Measurements from ENCODE around the gene CUL7.

CUL7 gene

GRCh38 chr6:43016176-43016942 lies 37.3 kb downstream of the CUL7 start:
- Histone ChIP-seq H3K36me3 (peaks cover 41% of the 10 kb centered on the region), H3K27ac (peak overlapping the region; percentile 29), H3K9me3 (no peaks in the 10 kb centered on the region), H3K4me1 (ENCODE audit: control insufficient read depth in 1 of 2, insufficient read depth in 1 of 2, low read depth in 1 of 2, low read length in 1 of 2) (peaks cover 39 to 42% of the 10 kb centered on the region in 2 experiments), H3K27me3 (no peaks in the 10 kb centered on the region), H3K4me3 (ENCODE audit: low read depth in 1 of 2, low read length in 1 of 2) (no peak overlapping the region)
- TF ChIP-seq, protein P1, sequence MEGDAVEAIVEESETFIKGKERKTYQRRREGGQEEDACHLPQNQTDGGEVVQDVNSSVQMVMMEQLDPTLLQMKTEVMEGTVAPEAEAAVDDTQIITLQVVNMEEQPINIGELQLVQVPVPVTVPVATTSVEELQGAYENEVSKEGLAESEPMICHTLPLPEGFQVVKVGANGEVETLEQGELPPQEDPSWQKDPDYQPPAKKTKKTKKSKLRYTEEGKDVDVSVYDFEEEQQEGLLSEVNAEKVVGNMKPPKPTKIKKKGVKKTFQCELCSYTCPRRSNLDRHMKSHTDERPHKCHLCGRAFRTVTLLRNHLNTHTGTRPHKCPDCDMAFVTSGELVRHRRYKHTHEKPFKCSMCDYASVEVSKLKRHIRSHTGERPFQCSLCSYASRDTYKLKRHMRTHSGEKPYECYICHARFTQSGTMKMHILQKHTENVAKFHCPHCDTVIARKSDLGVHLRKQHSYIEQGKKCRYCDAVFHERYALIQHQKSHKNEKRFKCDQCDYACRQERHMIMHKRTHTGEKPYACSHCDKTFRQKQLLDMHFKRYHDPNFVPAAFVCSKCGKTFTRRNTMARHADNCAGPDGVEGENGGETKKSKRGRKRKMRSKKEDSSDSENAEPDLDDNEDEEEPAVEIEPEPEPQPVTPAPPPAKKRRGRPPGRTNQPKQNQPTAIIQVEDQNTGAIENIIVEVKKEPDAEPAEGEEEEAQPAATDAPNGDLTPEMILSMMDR (IDR thresholded peaks at IDR 0.05), result no peak

GRCh38 chr6:43014434-43014909 lies 39.2 kb downstream of the CUL7 start:
- Histone ChIP-seq H3K27me3 (no peaks in the 10 kb centered on the region), H3K27ac (peak overlapping the region; percentile 82), H3K4me3 (ENCODE audit: low read depth in 1 of 2, low read length in 1 of 2) (peak overlapping the region; percentile 79 to 86), H3K36me3 (peaks cover 54% of the 10 kb centered on the region), H3K9me3 (no peaks in the 10 kb centered on the region), H3K4me1 (ENCODE audit: control insufficient read depth in 1 of 2, insufficient read depth in 1 of 2, low read depth in 1 of 2, low read length in 1 of 2) (peaks cover 31 to 33% of the 10 kb centered on the region in 2 experiments)
- TF ChIP-seq, protein P1 (IDR thresholded peaks at IDR 0.05), result no peak

DNA sequence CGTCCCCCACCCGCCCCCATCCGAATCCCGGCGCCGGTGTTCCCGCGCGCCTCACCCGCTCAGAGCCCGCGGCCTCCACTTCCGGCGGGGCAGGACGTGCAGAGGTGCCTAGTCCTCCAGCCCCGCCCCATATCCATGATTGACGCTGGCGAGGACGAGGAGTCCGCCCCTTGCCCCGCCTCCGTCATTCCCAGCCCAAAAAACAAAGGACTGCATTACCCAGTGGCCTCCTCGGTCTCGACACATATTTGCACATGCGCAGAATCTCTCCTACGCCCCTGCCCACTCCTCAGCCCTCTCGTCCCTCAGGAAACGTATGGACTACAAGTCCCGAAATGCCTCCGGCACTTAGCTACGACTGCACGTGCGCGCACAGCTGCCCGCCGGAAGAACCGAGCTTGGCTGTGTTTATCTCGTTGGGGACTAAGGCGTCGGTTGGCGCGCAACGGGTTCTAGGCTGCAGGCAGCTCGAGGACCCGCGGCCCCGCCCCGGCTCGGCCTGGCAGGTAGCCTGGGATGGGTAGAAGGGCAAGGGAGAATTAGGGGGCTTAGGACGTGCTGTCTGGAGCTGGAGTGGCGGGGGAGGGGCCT lies 39.7 kb downstream of the CUL7 start, which contains the start of the genes KLHDC3 and MEA1:
Gene KLHDC3 (plus strand): TSS at position 407 of the 591 bp plus-strand sequence. CDS start 2,944 bp downstream, outside the sequence.
Gene MEA1 (minus strand): TSS at position 104 of the 591 bp plus-strand sequence. CDS start 133 bp downstream, outside the sequence.
- H3K36me3 ChIP-seq, result peaks cover 54% of the 10 kb centered on the region
- H3K27ac ChIP-seq, result peak within 1 kb of the TSS; percentile 82
- peak within 1 kb of the TSS; percentile 79 to 86 for H3K4me3 ChIP-seq (ENCODE audit: low read depth in 1 of 2, low read length in 1 of 2)
- peaks cover 31 to 33% of the 10 kb centered on the region in 2 experiments for H3K4me1 ChIP-seq (ENCODE audit: control insufficient read depth in 1 of 2, insufficient read depth in 1 of 2, low read depth in 1 of 2, low read length in 1 of 2)
- H3K27me3 ChIP-seq, result no peaks in the 10 kb centered on the region
- H3K9me3 ChIP-seq, result no peaks in the 10 kb centered on the region
- TF ChIP-seq, protein P1 (IDR thresholded peaks at IDR 0.05), result no peak

GRCh38 chr6:43013097-43013842 lies 40.4 kb downstream of the CUL7 start:
- peaks cover 54% of the 10 kb centered on the region for H3K36me3 ChIP-seq
- no peaks in the 10 kb centered on the region for H3K9me3 ChIP-seq
- H3K27ac ChIP-seq, result peak overlapping the region; percentile 82
- peaks cover 31 to 33% of the 10 kb centered on the region in 2 experiments for H3K4me1 ChIP-seq (ENCODE audit: control insufficient read depth in 1 of 2, insufficient read depth in 1 of 2, low read depth in 1 of 2, low read length in 1 of 2)
- peak overlapping the region; percentile 79 to 86 for H3K4me3 ChIP-seq (ENCODE audit: low read depth in 1 of 2, low read length in 1 of 2)
- no peaks in the 10 kb centered on the region for H3K27me3 ChIP-seq
- TF ChIP-seq, protein P1 (IDR thresholded peaks at IDR 0.05), result no peak

- H3K4me3 ChIP-seq (ENCODE audit: low read depth in 1 of 2, low read length in 1 of 2), result no peak overlapping the region
- peaks cover 31 to 33% of the 10 kb centered on the region in 2 experiments for H3K4me1 ChIP-seq (ENCODE audit: control insufficient read depth in 1 of 2, insufficient read depth in 1 of 2, low read depth in 1 of 2, low read length in 1 of 2)
- TF ChIP-seq, protein P1 (IDR thresholded peaks at IDR 0.05), result no peak
- H3K27ac ChIP-seq, result peak overlapping the region; percentile 82
- H3K36me3 ChIP-seq, result peaks cover 54% of the 10 kb centered on the region
- H3K27me3 ChIP-seq, result no peaks in the 10 kb centered on the region
- no peaks in the 10 kb centered on the region for H3K9me3 ChIP-seq
These were observed 41.3 kb downstream of the CUL7 start for GRCh38 chr6:43012364-43012763.

Data from neutrophil (primary cell).